Stimulated activated CD4-positive, alpha-beta T cell treated with anti-CD3 and anti-CD28 coated beads, Interleukin-1b, Interleukin-23, amount 100 ng/mL, for 4 hours (primary cell): ENCODE measurements around the gene TRDMT1.

Source experiments
- DNase-seq, 2 donors: peaks; one replicate each; pipeline ENCODE4 v3.0.0-alpha.2; 2020; ENCODE audit warnings: low read depth in 2 of 2

TRDMT1 gene

GRCh38 chr10:17231788-17232187 lies 30.3 kb upstream of the TRDMT1 start:
- no peak for DNase-seq

- peak; percentile 80 to 81 for DNase-seq
Observed at GRCh38 chr10:17229967-17230682, 28.7 kb upstream of the TRDMT1 start.

- DNase-seq, result no peak
Observed at GRCh38 chr10:17229717-17229966, 28.2 kb upstream of the TRDMT1 start.

GRCh38 chr10:17229016-17229716 lies 27.7 kb upstream of the TRDMT1 start:
- DNase-seq, result peak; percentile 45 to 74

GRCh38 chr10:17228091-17229015 lies 26.9 kb upstream of the TRDMT1 start, which contains the start of gene VIM:
TSS of gene VIM (plus strand) at chr10:17228241. CDS start at chr10:17229423, 1,182 bp downstream.
- peak; percentile 72 to 79 for DNase-seq

- no peak for DNase-seq
Observed at GRCh38 chr10:17227367-17228090, 26.1 kb upstream of the TRDMT1 start.

- DNase-seq, result no peak
Observed at GRCh38 chr10:17226891-17227303, 25.4 kb upstream of the TRDMT1 start.

- no peak for DNase-seq
Observed at GRCh38 chr10:17225808-17226207, 24.3 kb upstream of the TRDMT1 start.

GRCh38 chr10:17222329-17222728 lies 20.9 kb upstream of the TRDMT1 start:
- DNase-seq, result no peak

- no peak for DNase-seq
Observed at GRCh38 chr10:17220652-17221100, 19.2 kb upstream of the TRDMT1 start.

GRCh38 chr10:17219024-17219423 lies 17.6 kb upstream of the TRDMT1 start:
- no peak for DNase-seq

- no peak for DNase-seq
Observed at GRCh38 chr10:17217631-17218232, 16.3 kb upstream of the TRDMT1 start.

- DNase-seq, result no peak
Observed at GRCh38 chr10:17216901-17217395, 15.5 kb upstream of the TRDMT1 start.

GRCh38 chr10:17216217-17216900 lies 14.9 kb upstream of the TRDMT1 start:
- DNase-seq, result no peak

- no peak for DNase-seq
Observed at GRCh38 chr10:17215782-17216122, 14.3 kb upstream of the TRDMT1 start.

- DNase-seq, result no peak
Observed at GRCh38 chr10:17214971-17215781, 13.7 kb upstream of the TRDMT1 start.

- DNase-seq, result no peak
Observed at GRCh38 chr10:17214526-17214925, 13.1 kb upstream of the TRDMT1 start.

GRCh38 chr10:17213646-17214349 lies 12.3 kb upstream of the TRDMT1 start:
- no peak for DNase-seq

- no peak for DNase-seq
Observed at GRCh38 chr10:17212802-17213221, 11.3 kb upstream of the TRDMT1 start.
